ENCODE results near the gene PEBP1.

The PEBP1 gene

GRCh38 chr12:118136559-118137003 is 657 bp downstream of the PEBP1 start:
- no peak for DNase-seq (ENCODE audit: low read depth)

DNA sequence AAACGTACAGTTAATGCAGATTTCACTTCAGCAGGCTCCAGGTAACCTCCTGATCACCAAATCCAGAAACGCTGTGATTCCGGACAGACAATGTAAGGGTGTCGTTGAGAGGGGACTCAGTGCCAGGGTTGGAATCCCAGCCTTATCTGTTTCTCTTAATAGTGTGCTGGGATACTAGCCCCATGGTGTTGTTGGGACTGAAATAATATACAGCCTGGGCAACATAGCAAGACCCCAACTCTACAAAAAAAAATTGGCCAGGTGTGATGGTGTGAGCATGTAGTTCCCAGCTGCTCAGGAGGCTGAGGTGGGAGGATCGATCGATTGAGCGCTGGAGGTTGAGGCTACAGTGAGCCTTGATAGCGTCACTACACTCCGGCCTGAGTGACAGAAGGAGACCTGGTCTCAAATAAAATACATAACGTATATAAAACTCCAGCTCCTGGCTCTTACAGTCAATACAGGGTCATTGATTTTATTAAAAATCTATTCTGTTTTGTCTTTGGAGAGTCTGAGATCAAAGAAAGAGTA is 1.3 kb downstream of the PEBP1 start:
- no peak for DNase-seq (ENCODE audit: low read depth)

GRCh38 chr12:118140825-118141224 is 4.9 kb downstream of the PEBP1 start:
- DNase-seq (ENCODE audit: low read depth): no peak

GRCh38 chr12:118144499-118144898 is 8.6 kb downstream of the PEBP1 start:
- DNase-seq (ENCODE audit: low read depth): no peak

- DNase-seq (ENCODE audit: low read depth): no peak
These were observed 9.3 kb downstream of the PEBP1 start for GRCh38 chr12:118145113-118145797.

- no peak for DNase-seq (ENCODE audit: low read depth)
These were observed 9.9 kb downstream of the PEBP1 start for GRCh38 chr12:118145798-118146156.

DNA sequence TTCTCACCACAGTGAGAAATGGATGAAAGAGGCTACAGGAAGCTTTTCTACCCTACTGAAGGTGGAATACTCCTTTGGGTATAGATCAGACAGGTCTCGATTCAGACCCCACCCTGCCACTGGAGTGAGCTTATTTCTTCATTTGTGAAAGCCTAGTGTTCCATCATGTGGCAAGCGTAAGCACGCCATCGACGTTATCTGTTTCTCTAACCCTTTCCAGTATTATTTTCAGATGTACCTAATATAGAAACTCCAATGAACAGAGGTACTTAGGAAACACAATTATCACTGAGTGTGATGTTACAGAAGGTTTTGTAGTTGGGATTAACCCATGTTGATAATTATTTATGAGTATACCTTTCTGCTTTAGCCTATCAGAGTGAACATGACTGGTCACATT is 12.4 kb downstream of the PEBP1 start:
- no peak for DNase-seq (ENCODE audit: low read depth)

DNA sequence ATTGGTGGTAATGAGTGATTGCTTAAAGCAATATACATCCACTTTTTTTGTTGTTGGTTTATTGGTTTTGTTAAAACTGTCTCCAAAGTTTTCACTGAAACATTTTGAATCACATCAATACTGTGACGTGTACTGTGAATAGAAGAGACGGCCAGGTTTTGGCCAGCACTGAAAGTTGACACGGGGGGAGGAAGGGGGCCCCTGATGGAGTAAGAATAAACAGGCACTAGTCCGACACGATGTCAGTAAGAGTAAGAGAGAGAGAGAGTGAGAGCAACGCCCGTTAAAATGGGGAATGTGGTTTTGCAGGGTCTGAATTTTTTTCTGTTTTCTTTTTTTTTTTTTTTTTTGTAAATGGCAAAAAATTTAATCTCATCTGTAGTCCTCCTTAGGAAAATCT is 14.7 kb downstream of the PEBP1 start:
- DNase-seq (ENCODE audit: low read depth): no peak

GRCh38 chr12:118151755-118152154 is 15.8 kb downstream of the PEBP1 start:
- no peak for DNase-seq (ENCODE audit: low read depth)

DNA sequence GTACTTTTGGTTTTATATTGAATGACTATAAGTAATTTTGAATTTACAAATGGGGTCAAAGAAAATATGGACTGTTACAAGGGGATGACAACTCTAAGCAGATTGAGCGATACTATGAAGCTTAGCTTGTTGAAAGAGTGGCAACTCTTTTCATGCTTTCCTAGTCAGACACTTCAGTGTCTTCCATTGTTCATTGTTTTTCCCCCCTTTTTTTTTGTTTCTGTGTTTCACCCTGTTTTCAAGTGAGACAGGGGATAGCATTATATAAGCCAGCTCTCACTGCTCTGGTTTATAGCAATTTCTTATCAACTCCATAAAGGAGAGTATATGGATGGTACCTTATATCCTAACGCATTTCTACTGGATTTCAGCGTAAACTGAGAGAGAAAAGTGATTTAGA is 24.6 kb downstream of the PEBP1 start:
- no peak for DNase-seq (ENCODE audit: low read depth)

GRCh38 chr12:118164798-118165486 is 29.0 kb downstream of the PEBP1 start:
- no peak for DNase-seq (ENCODE audit: low read depth)

GRCh38 chr12:118166946-118167345 is 31.0 kb downstream of the PEBP1 start:
- no peak for DNase-seq (ENCODE audit: low read depth)

- no peak for DNase-seq (ENCODE audit: low read depth)
These were observed 40.0 kb downstream of the PEBP1 start for GRCh38 chr12:118175823-118176447.

- DNase-seq (ENCODE audit: low read depth): no peak
These were observed 47.2 kb downstream of the PEBP1 start for GRCh38 chr12:118183155-118183554.

DNA sequence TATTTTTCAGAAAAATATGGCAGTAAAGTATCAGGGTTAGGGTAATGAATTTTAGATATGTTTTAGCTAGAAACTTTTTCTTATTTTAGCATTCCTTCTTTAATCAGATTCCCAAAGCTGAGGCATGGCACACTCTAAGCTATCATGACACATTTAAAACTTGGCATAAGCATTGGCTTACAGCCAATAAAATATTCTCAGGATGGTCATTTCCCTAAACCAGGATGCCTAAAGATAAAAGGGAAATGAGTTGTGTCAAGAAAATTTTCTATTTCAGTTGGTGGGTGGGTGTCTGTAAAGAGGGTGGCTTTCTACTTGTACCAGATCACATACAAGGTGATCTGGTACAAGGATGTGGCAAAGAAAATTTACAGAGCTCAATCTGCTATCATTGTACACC is 47.8 kb downstream of the PEBP1 start:
- no peak for DNase-seq (ENCODE audit: low read depth)

- no peak for DNase-seq (ENCODE audit: low read depth)
These were observed 49.9 kb downstream of the PEBP1 start for GRCh38 chr12:118185602-118186397.

GRCh38 chr12:118187751-118188435 is 52.0 kb downstream of the PEBP1 start:
- DNase-seq (ENCODE audit: low read depth): no peak

- DNase-seq (ENCODE audit: low read depth): no peak
These were observed 52.9 kb downstream of the PEBP1 start for GRCh38 chr12:118188690-118189371.

GRCh38 chr12:118189741-118190191 is 53.8 kb downstream of the PEBP1 start:
- DNase-seq (ENCODE audit: low read depth): no peak

DNA sequence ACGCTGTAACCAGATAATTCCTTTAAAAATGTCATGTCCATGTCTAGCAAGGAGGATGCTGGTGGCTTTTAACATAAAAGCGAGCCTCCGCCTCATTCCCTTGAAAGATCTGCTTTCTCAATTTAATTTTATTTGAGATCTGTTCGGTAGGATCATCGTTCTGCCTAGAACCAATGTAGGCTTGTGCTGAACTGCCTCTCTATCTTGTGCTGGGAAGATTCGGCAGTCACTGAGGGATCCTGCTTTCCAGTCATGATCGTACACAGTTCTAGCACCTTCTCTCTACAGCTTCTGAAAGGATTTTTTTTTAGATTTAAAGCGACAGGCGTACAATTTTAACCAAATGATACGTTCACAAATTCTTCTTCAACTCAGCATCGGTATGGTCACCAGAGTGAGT is 54.3 kb downstream of the PEBP1 start:
- no peak for DNase-seq (ENCODE audit: low read depth)

GRCh38 chr12:118193477-118193876 is 57.6 kb downstream of the PEBP1 start:
- DNase-seq (ENCODE audit: low read depth): no peak
